D341Med (cell line): ENCODE results near the gene SDK1.

ENCODE experiments used
- DNase-seq: peaks from one replicate; pipeline ENCODE4 v3.0.0; 2012; ENCODE audit warnings: low spot score

SDK1 gene

GRCh38 chr7:3795781-3796180 lies 494.7 kb downstream of the SDK1 start:
- no peak for DNase-seq

GRCh38 chr7:3805151-3805550 lies 504.1 kb downstream of the SDK1 start:
- DNase-seq, result no peak

- no peak for DNase-seq
These were observed 505.5 kb downstream of the SDK1 start for GRCh38 chr7:3806516-3806915.

GRCh38 chr7:3807824-3808223 lies 506.8 kb downstream of the SDK1 start:
- no peak for DNase-seq

- no peak for DNase-seq
These were observed 520.4 kb downstream of the SDK1 start for GRCh38 chr7:3821488-3821887.

- no peak for DNase-seq
These were observed 524.4 kb downstream of the SDK1 start for GRCh38 chr7:3825491-3825890.

- no peak for DNase-seq
These were observed 531.1 kb downstream of the SDK1 start for GRCh38 chr7:3832199-3832598.

GRCh38 chr7:3835109-3835508 lies 534.1 kb downstream of the SDK1 start:
- no peak for DNase-seq

GRCh38 chr7:3836855-3837254 lies 535.8 kb downstream of the SDK1 start:
- DNase-seq, result no peak

- DNase-seq, result no peak
These were observed 543.6 kb downstream of the SDK1 start for GRCh38 chr7:3844540-3845151.

- DNase-seq, result no peak
These were observed 545.7 kb downstream of the SDK1 start for GRCh38 chr7:3846738-3847137.

GRCh38 chr7:3847336-3847735 lies 546.3 kb downstream of the SDK1 start:
- no peak for DNase-seq

- no peak for DNase-seq
These were observed 558.4 kb downstream of the SDK1 start for GRCh38 chr7:3859431-3859830.

- DNase-seq, result no peak
These were observed 559.9 kb downstream of the SDK1 start for GRCh38 chr7:3860932-3861331.

GRCh38 chr7:3861386-3861785 lies 560.3 kb downstream of the SDK1 start:
- no peak for DNase-seq

- DNase-seq, result no peak
These were observed 560.9 kb downstream of the SDK1 start for GRCh38 chr7:3861941-3862340.

GRCh38 chr7:3862774-3863173 lies 561.7 kb downstream of the SDK1 start:
- no peak for DNase-seq

GRCh38 chr7:3866277-3866676 lies 565.2 kb downstream of the SDK1 start:
- no peak for DNase-seq

- DNase-seq, result no peak
These were observed 566.8 kb downstream of the SDK1 start for GRCh38 chr7:3867863-3868262.

GRCh38 chr7:3879355-3880075 lies 578.5 kb downstream of the SDK1 start:
- DNase-seq, result no peak

- no peak for DNase-seq
These were observed 579.4 kb downstream of the SDK1 start for GRCh38 chr7:3880228-3880987.

GRCh38 chr7:3882782-3883181 lies 581.7 kb downstream of the SDK1 start:
- no peak for DNase-seq

- DNase-seq, result no peak
These were observed 583.5 kb downstream of the SDK1 start for GRCh38 chr7:3884543-3884942.
